ENCODE measurements around the gene RFX3. TPM values are rescaled to one million over a fixed set of nuclear protein-coding genes. Genes with fewer than 3 reads are reported as not detected.

RFX3 gene
- total RNA-seq, 1 experiment from 2014 or later = 9.9 TPM

- Histone ChIP-seq H2AK5ac (ENCODE audit: insufficient read length, low read length) (no peak overlapping the region), H2BK120ac (ENCODE audit: low read depth, low read length, poor library complexity, severe bottlenecking) (no peak overlapping the region), H3K18ac (ENCODE audit: insufficient read length, low read depth, low read length) (no peak overlapping the region), H4K8ac (replicated peaks; ENCODE audit: insufficient read length, low read depth, low read length) (no peak overlapping the region), H3K9me3 (ENCODE audit: control insufficient read depth, low read depth, low read length) (no peaks in the 10 kb centered on the region), H4K5ac (ENCODE audit: insufficient read length, low read depth, low read length) (no peak overlapping the region), H3K23me2 (ENCODE audit: insufficient read length, low read depth, low read length, poor library complexity, severe bottlenecking) (no peaks in the 10 kb centered on the region), H3K56ac (ENCODE audit: insufficient read length, low read depth, low read length) (no peak overlapping the region), H3K4me2 (ENCODE audit: insufficient read depth, insufficient read length, low read length) (no peak overlapping the region), H4K91ac (ENCODE audit: insufficient read length, low read depth, low read length) (no peak overlapping the region), H3K23ac (ENCODE audit: insufficient read length, low read depth, low read length) (no peak overlapping the region), H3K27me3 (ENCODE audit: insufficient read depth, low read length) (no peaks in the 10 kb centered on the region), H3K4me1 (ENCODE audit: insufficient read depth, low read length) (no peaks in the 10 kb centered on the region; the same call in 1 of the 2 replicates), H3K27ac (ENCODE audit: insufficient read length, low read depth, low read length) (no peak overlapping the region), H2BK15ac (ENCODE audit: low read depth, low read length) (no peak overlapping the region), H2AFZ (ENCODE audit: low read length) (no peak overlapping the region), H4K20me1 (ENCODE audit: control insufficient read depth, insufficient read depth, insufficient read length) (no peaks in the 10 kb centered on the region), H3K14ac (ENCODE audit: insufficient read depth, low read length) (no peak overlapping the region), H2BK5ac (ENCODE audit: insufficient read length, low read length) (no peak overlapping the region), H3K9ac (ENCODE audit: extremely low read depth, insufficient read length, low read length) (no peak overlapping the region), H2BK12ac (ENCODE audit: insufficient read length, low read depth, low read length) (no peak overlapping the region), H3K79me1 (ENCODE audit: insufficient read depth, low read depth, low read length, poor library complexity, severe bottlenecking) (no peaks in the 10 kb centered on the region), H2BK20ac (ENCODE audit: low read depth, low read length, poor library complexity, severe bottlenecking) (no peak overlapping the region), H3T11ph (ENCODE audit: low read length) (no peak overlapping the region), H3K79me2 (ENCODE audit: insufficient read depth, low read length) (no peaks in the 10 kb centered on the region), H3K4ac (ENCODE audit: low read depth, low read length) (no peak overlapping the region)
- H3K36me3 Mint-ChIP-seq (ENCODE audit: insufficient read depth in 1 of 3, low read depth in 3 of 3) = no peaks in the 10 kb centered on the region
- H3K27me3 Mint-ChIP-seq (ENCODE audit: low read depth) = no peaks in the 10 kb centered on the region
- DNase-seq = no peak
- no peak overlapping the region for H3K27ac Mint-ChIP-seq
- H3K4me1 Mint-ChIP-seq = peaks cover 11 to 12% of the 10 kb centered on the region in 2 experiments
- no peaks in the 10 kb centered on the region for H3K9me3 Mint-ChIP-seq
- no peak for TF ChIP-seq CTCF (conservative IDR thresholded peaks at IDR 0.05)
- H3K4me3 Mint-ChIP-seq = no peak overlapping the region
Measured at GRCh38 chr9:3237121-3237520, 288.7 kb downstream of the RFX3 start.

Measured in H9 (cell line).